ENCODE results near the gene TMPRSS15. TPM values are rescaled to one million over a fixed set of nuclear protein-coding genes. Genes with fewer than 3 reads are reported as not detected.

TMPRSS15 gene
- polyA plus RNA-seq, 2 of the 4 experiments (the other 2 are of a cell fraction) = 0.14 TPM; not detected in 1

- H3K27ac ChIP-seq = no peak overlapping the region
- H3K4me2 ChIP-seq = no peak overlapping the region
- 74% methylated on average over 1 of the region's 1 CpG for WGBS (ENCODE audit: missing lambda C conversion rate)
- FAIRE-seq (no peak), ATAC-seq (no peak), DNase-seq (ENCODE audit: low read depth in 1 of 2, low spot score in 1 of 2) (no peak)
- POLR2A ChIA-PET = no interaction called here
- TF ChIP-seq SMC3 (IDR thresholded peaks at IDR 0.05) = no peak
- TF ChIP-seq ATOH8 (CRISPR knock-in tag; IDR thresholded peaks at IDR 0.05; ENCODE audit: low read depth) = no peak
- TF ChIP-seq ZC3H11A (IDR thresholded peaks at IDR 0.05) = no peak
- TF ChIP-seq HEYL (CRISPR knock-in tag; IDR thresholded peaks at IDR 0.05) = no peak
- TF ChIP-seq HOXB13 (CRISPR knock-in tag; IDR thresholded peaks at IDR 0.05; ENCODE audit: low read depth) = no peak
- no peak for TF ChIP-seq GATA3 (IDR thresholded peaks at IDR 0.05; ENCODE audit: borderline replicate concordance)
- no peaks in the 10 kb centered on the region for H3K9me3 ChIP-seq
- CTCF ChIA-PET = no interaction called here
- no peaks in the 10 kb centered on the region for H3K4me1 ChIP-seq
- H3K4me3 ChIP-seq = no peak overlapping the region
Observed at GRCh38 chr21:18334066-18334465, 69.5 kb downstream of the TMPRSS15 start.

GRCh38 chr21:18318156-18318555, 85.4 kb downstream of the TMPRSS15 start:
- H3K4me1 ChIP-seq = no peaks in the 10 kb centered on the region
- H3K4me3 ChIP-seq = no peak overlapping the region
- H3K4me2 ChIP-seq = no peak overlapping the region
- DNase-seq (ENCODE audit: low read depth in 1 of 2, low spot score in 1 of 2) (no peak), FAIRE-seq (no peak), ATAC-seq (no peak)
- ChIA-PET POLR2A (no interaction called here), CTCF (no interaction called here)
- TF ChIP-seq USF2 (IDR thresholded peaks at IDR 0.05) (no peak), PBX3 (IDR thresholded peaks at IDR 0.05) (no peak), RFX5 (IDR thresholded peaks at IDR 0.05) (no peak), JUN (IDR thresholded peaks at IDR 0.05) (no peak), ELK1 (IDR thresholded peaks at IDR 0.05; ENCODE audit: low read depth, low read length) (no peak), HEYL (CRISPR knock-in tag; IDR thresholded peaks at IDR 0.05) (no peak), RNF2 (IDR thresholded peaks at IDR 0.05; ENCODE audit: borderline replicate concordance, low read depth) (no peak), CHD4 (IDR thresholded peaks at IDR 0.05; ENCODE audit: borderline replicate concordance) (no peak), GATA3 (IDR thresholded peaks at IDR 0.05; ENCODE audit: borderline replicate concordance) (no peak), JUNB (IDR thresholded peaks at IDR 0.05) (no peak), ZC3H11A (IDR thresholded peaks at IDR 0.05) (no peak), POLR2A (IDR thresholded peaks at IDR 0.05; ENCODE audit: low read length) (no peak), BHLHE40 (IDR thresholded peaks at IDR 0.05; ENCODE audit: low read depth, low read length) (no peak), SREBF2 (IDR thresholded peaks at IDR 0.05) (no peak), FOSL2 (IDR thresholded peaks at IDR 0.05) (no peak), FOSL2 (CRISPR knock-in tag; IDR thresholded peaks at IDR 0.05) (no peak), ZSCAN20 (CRISPR knock-in tag; IDR thresholded peaks at IDR 0.05) (no peak)
- no peaks in the 10 kb centered on the region for H3K9me3 ChIP-seq
- H3K27ac ChIP-seq = no peak overlapping the region
- 2% methylated on average over 3 of the region's 3 CpGs for WGBS (ENCODE audit: missing lambda C conversion rate)

GRCh38 chr21:18298228-18298627, 105.4 kb downstream of the TMPRSS15 start:
- Histone ChIP-seq H3K4me2 (no peak overlapping the region), H3K4me3 (no peak overlapping the region), H3K27ac (no peak overlapping the region), H3K9me3 (no peaks in the 10 kb centered on the region), H3K4me1 (no peaks in the 10 kb centered on the region)
- ChIA-PET POLR2A (no interaction called here), CTCF (no interaction called here)
- DNase-seq (ENCODE audit: low read depth in 1 of 2, low spot score in 1 of 2) = no peak
- no peak for FAIRE-seq
- ATAC-seq = no peak
- WGBS (ENCODE audit: missing lambda C conversion rate) = 0% methylated on average over 1 of the region's 1 CpG
- TF ChIP-seq CHD2 (IDR thresholded peaks at IDR 0.05; ENCODE audit: low read length, partially characterized antibody) (no peak), BHLHE40 (IDR thresholded peaks at IDR 0.05; ENCODE audit: low read depth, low read length) (no peak), MAZ (IDR thresholded peaks at IDR 0.05; ENCODE audit: borderline replicate concordance, low read depth, low read length) (no peak), PHF8 (IDR thresholded peaks at IDR 0.05; ENCODE audit: borderline replicate concordance, low read depth) (no peak), REST (IDR thresholded peaks at IDR 0.05) (no peak), MAX (IDR thresholded peaks at IDR 0.05) (no peak), BCL3 (IDR thresholded peaks at IDR 0.05) (no peak), HDAC2 (IDR thresholded peaks at IDR 0.05) (no peak), JUN (IDR thresholded peaks at IDR 0.05) (no peak)
